HG03442 (cell line): ENCODE results near the gene KIF2A.

Experiments used
- ATAC-seq: cut with Tn5 transposase; IDR thresholded peaks from one replicate; pipeline ENCODE4 v1.9.1; 2021; ENCODE audit warnings: mild to moderate bottlenecking, moderate library complexity; ENCODE audit not compliant: unreplicated experiment

KIF2A gene

DNA sequence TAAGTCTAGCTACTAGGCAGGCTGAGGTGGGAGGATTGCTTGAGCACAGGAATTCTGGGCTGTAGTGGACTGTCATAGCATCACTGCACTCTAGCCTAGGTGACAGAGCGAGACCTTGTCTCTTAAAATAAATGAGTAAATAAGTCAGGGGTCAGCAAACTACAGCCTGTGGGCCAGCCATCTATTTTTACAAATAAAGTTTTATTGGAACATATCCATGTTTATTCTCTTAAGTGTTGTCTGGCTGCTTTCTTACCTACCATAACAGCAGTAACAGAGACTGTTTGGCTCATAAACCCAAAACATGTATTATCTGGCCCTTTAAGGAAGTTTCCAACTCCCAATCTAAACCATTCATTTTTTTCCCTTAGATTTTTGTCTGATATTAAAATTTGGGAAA lies 68.1 kb downstream of the KIF2A start:
- no peak for ATAC-seq

DNA sequence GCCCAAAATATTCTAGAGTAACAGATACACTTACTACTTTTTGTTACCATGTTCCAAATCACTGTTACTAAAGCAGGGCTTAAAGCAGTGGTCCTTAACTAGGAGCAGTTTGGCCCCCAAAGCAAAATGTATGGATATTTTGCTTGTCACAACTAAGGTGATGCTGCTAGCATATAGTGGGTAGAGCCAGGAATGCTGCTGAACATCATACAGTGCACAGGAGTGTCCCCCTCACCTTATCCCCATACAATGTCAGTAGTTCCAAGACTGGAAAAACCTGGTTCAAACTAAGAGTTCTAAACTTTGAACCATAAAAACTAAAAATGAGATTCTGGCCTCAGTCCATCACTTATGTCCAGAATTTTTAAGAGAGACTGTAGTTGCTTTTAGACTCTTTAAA lies 69.6 kb downstream of the KIF2A start:
- no peak for ATAC-seq

DNA sequence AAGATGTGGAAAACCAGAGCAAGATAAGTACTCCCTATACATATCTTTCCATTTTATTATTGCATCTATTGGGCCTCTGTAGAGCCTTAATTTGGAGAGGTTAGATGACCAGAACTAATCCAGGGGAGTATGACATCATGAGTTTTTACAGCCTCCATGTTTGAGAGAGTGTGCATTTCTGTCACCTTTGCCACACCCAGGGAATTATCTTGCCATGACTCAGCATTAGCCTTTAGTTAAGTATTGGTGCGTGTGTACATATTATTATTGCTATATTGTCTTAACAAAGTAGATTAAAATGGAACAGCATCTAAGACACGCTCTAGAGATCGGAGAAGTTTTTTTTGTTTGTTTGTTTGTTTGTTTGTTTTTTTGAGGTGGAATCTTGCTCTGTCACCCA lies 70.1 kb downstream of the KIF2A start:
- ATAC-seq, result no peak

DNA sequence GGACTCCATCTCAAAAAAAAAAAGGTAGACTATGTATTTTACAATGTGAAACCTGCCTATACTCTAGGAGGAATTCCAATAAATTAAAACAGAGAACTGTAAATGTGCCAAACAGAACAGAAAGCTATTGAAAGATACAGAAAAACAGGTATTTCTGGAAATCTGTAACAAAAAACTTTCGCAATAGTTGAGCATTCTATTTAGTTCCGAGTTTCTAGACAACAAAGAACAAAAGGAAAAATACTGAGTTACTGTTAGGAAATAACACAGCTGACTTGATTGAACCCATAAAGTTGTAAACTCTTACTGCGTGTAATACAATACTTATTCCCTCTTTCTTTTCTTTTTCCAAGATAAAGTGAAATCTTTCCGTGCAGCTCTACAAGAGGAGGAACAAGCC lies 79.1 kb downstream of the KIF2A start:
- no peak for ATAC-seq

DNA sequence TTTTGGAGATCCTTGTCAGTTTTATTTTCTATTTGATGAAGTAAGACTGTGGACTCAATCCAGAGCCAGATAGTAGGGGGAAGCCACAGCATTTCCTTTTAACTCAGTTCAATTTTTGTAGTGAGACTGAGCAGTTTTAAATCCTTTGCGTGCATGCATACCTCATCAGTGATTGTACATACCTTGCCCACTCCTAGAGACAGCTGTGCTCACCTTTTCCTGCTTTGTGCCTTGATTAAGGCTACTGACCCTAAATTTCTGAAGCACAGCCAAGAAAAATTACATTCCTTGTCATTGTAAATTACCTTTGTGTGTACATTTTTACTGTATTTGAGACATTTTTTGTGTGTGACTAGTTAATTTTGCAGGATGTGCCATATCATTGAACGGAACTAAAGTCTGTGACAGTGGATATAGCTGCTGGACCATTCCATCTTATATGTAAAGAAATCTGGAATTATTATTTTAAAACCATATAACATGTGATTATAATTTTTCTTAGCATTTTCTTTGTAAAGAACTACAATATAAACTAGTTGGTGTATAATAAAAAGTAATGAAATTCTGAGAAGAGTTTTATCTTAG lies 79.9 kb downstream of the KIF2A start:
- ATAC-seq, result no peak

DNA sequence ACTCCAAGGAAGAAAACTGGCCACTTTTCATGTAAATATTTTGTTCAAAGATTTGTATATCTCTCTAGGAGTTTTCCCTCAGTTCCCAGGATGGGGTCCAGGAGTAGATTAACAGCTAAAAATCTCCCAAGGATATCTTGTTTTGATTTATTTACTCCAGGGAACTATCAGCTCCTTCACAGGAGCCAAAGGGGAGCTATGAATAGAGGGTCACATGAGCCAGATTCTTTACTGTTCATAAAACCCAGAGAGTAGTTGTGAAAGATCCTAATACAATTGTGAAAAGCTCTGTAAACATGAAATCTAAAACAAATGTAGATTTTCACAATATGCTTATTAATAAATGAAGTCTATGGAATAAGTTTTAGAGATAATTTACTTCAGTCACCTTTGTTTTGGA lies 80.8 kb downstream of the KIF2A start:
- ATAC-seq, result no peak

DNA sequence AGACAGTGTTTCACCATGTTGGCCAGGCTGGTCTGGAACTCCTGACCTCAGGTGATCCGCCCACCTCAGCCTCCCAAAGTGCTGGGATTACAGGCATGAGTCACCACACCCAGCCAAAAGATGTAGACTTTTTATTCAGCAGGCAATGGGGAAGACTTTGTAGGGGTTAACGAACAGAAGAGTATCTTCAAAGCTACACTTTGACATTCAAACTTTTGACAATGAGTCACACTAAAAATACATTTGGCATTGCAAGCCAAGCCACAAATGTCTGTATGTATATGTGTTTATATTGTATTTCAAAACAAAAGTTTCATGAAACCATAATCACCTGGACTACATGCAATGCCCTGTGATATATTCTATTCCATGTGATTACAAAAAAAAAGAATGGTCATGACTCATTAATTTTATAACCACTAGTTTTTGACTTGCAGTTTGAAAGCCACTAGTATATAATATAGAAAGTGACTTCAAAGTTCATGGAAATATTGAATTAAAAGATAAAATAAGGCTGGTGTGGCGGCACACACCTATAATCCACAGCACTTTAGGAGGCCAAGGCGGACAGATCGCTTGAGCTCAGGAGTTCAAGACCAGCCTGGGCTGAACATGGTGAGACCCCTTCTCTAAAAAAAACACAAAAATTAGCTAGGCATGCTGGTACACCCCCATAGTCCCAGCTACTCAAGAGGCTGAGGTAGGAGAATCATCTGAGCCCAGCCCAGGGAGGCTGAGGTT lies 89.4 kb downstream of the KIF2A start:
- no peak for ATAC-seq

DNA sequence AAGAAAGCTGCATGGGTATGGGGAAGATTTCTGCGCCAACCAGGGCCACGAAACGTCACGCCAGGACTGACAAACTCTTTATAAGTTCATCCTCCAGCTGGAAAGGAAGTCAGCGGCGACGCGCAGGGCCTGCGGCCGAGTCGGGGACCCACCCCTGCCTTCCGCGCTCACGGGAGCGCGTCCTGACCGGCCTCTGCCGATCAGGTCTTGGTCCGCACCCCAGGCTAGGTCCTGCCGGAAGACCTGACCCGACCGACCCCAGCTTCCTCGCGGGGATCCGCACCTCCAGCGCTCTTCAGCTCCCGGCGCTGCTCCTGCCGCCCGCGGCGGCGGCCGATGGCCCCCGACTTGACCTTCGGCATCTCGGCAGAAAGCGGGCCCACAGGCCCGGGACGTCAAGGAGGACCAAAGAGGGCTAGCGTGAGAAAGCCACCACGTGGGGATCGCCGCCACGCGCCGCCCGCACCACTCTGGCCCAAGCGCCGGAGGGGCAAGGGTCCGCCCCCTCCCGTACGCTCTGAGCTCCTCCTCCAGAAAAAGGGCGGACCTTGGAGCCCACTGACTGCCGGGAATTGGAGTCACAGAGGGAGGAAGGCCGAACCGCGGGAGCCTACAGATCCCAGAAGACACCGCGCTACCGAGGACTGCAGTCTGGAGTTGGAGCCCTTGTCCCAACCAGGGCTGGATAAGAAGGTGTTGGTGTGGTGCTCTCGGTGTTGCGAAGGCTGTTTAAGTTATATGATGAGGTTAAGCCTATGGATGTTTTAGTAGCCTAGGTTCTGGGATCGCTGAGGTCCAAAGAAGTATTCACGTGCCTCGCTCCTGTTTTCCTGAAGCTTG lies 97.6 kb downstream of the KIF2A start, which contains the start of gene DIMT1:
Gene DIMT1, minus strand, starts transcription at position 495 of the 840 bp plus-strand sequence. Its CDS starts 133 bp downstream, at position 362.
- ATAC-seq, result peak; percentile 96

DNA sequence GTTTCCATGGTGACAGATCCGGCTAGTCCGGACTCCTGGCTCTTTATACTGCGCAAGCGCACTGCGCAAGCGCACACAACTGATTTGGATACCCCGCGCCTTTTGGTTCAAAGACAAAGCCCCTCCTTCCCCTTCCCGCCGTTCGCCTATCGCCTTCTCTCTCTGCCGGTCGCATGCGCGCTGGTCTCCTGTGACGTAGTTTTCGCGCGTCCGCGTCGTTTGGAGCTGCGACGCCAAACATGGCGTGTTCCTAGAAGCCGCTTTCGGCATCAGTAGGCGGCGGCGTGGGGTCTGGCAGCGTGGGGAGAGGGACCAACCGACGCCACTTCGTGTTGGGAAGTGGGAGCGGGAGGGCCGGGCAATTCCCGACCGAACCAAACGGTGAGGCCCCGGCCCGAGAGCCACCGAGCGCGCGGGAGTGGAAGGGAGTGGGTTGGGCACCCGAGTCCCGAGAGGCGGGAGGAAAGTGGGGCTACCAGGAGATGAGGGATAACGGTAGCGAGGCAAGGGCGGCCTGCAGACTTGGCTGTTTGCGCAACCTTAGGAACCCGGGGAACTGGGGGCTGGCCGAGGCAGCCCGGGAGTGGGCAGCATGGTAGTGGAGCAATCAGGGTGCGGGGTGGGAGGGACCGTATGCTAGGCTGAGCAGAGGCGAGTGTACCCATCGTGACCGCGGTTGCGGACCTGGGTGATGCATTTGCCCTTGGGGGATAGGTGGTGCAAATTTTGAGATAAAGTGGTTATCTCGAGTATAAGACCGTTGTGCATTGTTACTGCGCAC lies 106.7 kb downstream of the KIF2A start, which contains the start of gene IPO11:
Gene IPO11, plus strand, starts transcription at position 215 of the 781 bp plus-strand sequence. CDS start 24,517 bp downstream, outside the sequence.
- peak; percentile 97 for ATAC-seq

DNA sequence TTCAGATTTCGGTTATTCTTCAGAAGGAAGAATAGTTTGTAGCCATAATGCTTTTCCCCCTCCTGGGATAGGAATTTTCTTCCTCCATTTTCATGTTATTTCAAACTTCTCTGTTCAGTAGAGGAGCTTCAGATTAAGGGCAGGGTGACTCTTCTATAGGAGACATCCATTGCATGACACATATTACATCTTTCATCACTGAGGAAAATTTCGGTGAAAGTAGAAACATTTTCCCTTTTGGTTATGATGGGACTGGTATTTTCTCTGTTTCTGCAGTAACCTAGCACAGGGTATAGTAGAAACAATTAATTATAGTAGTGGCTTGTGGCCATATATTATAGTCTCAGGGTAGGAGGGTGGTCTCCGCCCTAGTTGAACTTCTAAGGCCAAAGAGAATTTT lies 107.7 kb downstream of the KIF2A start:
- no peak for ATAC-seq

DNA sequence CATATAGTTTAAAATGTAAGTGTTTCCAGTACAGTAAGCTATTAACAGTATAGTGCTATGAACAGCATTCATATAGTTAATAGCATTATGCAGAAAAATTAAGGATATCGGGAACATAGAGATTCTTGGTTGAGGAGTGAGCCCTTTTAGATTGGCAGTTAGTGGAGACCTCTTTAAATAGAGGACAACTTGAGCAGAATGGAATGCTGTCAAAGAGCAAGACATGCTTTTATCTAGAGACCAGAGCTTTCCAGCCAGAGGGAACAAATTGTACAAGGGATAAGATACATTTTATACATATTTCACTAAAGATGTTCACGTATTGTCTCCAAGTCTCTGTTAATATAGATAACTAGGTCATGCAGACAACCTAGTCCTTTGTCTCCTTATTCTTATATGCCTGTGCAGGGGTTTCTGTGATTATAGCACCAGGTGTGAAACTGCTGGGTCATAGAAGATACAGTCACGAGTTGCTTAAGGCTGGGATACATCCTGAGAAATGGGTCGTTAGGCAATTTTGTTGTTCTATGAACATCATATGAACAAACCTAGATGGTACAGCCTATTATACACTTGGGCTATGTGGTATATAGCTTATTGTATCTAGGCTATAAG lies 112.6 kb downstream of the KIF2A start:
- ATAC-seq, result no peak

DNA sequence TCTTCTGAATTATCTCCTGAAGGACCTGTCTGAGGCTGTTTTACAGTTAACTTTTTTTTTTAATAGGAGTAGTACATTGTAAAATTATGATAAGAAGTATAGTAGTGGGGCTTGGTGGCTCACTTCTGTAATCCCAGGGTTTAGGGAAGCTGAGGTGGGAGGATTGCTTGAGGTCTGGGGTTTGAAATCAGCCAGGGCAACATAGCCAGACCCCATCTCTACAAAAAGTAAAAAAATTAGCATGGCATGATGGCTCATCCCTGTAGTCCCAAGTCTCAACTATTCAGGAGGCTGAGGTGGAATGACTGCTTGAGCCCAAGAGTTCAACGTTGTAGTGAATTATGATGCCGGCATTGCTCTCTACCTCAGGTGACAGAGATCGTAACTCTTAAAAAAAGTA lies 113.6 kb downstream of the KIF2A start:
- ATAC-seq, result no peak

DNA sequence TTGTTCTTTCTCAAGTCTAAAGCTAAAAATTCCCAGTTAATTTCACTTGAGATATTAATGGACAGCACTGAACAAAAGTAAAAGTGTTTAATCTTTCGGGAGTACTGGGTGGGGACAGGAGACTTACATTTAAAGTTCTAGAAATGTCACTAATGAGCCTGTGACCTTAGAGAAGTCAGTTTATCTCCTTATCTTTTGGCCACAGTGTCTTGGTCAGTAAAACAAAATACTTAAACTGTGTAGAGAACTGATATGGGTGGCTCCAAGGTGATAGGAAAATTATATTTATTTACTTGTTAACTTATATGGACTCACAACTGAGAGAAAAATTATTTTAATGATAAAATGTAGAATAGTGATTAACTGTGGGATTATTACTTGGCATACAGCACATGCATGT lies 115.4 kb downstream of the KIF2A start:
- ATAC-seq, result no peak

DNA sequence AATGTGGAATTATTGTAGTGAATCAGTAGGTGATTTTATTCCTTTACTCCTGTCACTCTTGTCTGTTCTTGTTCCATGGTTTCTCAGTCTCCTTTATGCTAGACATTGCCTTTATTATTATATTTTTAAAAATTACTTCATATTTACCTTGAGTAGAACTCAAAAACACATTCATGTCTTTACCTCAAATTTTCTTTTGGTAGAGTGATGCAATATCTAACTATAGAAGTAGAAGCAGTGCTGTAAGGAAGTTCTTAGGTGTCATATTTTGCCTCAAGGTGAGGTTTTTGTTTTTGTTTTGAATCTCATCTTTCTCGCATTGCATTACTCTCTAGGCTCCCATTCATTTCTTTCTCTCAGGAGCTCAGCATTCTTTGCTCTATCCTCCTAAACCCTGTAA lies 118.8 kb downstream of the KIF2A start:
- ATAC-seq, result no peak

DNA sequence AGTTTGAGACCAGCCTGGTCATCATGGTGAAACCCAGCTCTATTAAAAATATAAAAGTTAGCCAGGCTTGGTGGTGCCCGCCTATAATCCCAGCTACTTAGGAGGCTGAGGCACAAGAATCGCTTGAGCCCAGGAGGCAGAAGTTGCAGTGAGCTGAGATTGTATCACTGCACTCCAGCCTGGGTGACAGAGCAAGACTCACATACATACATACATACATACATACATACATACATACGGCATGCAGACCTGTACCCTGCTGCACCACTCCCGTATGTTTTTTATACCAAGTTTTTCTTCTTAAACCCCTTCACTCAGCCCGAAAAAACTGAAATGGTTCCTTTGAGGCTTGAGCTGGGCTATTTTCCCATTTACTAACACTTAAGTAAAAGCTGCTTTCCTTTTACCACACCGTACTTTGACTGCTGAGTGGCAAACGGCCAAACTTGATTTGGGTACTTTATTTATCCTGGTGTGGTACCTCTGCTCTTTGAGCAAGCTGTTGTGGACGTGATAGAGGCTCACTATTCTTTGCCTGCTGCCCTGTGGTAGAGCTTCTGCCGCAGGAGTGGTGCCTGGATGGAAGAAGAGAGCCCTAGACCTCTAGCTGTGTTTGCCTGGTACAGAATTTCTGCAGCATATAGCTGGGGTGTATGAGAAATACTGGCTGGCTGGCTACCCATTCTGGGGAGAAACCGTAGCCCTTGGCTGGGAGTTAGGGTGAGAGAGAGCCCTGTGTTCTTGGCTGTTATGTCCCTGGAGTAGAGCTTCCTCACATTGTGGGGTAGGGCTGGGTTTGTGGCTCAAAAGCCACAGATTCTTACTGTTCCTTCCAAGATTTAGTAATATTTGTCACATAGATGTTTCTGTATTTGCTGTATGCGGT lies 126.0 kb downstream of the KIF2A start:
- no peak for ATAC-seq

DNA sequence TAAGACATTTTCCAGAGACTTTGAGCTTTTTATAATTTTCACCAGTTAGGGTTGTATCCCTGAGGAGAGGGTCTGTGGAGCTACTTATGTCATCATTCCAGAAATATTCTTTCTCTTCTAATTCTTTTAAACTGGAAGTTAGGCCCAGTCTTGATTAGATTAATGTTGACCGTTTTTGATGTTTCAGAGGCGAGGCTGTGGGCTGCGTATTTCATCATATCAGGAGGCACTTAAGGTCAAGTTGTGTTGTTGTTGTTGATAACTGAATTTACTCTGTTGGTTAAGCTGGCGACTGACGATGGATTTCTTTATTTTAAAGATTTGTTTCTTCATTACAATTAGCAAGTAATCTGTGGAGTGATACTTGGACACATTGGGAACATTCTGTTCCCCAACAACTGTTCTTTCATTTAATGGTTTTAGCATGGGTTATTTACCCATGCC lies 126.6 kb downstream of the KIF2A start:
- no peak for ATAC-seq
